BLaER1 (cell line): ENCODE measurements around the gene TMEM127.
A peak's percentile ranks its signal among the peaks of the same experiment; 100 is the strongest.

ENCODE experiments used
- H3K27ac ChIP-seq: shearing (Covaris generic); formaldehyde crosslinking; 2 replicates; pipeline ENCODE4 v1.8.1; 2022
- H3K27me3 ChIP-seq: shearing (Covaris generic); formaldehyde crosslinking; 2 replicates; pipeline ENCODE4 v1.8.1; 2022
- H3K36me3 ChIP-seq: shearing (Covaris generic); formaldehyde crosslinking; 2 replicates; pipeline ENCODE4 v1.8.1; 2022
- H3K4me1 ChIP-seq: shearing (Covaris generic); formaldehyde crosslinking; 2 replicates; pipeline ENCODE4 v1.8.1; 2022
- H3K4me2 ChIP-seq: shearing (Covaris generic); formaldehyde crosslinking; 2 replicates; pipeline ENCODE4 v1.8.1; 2022
- H3K4me3 ChIP-seq: shearing (Covaris generic); formaldehyde crosslinking; 2 replicates; pipeline ENCODE4 v1.8.1; 2022
- H3K9ac ChIP-seq: shearing (Covaris generic); formaldehyde crosslinking; 2 replicates; pipeline ENCODE4 v1.8.1; 2022
- H3K9me3 ChIP-seq: shearing (Covaris generic); formaldehyde crosslinking; 2 replicates; pipeline ENCODE4 v1.8.1; 2022
- H4K20me1 ChIP-seq: shearing (Covaris generic); formaldehyde crosslinking; 2 replicates; pipeline ENCODE4 v1.8.1; 2022
- Cebpa-rat ChIP-seq: shearing (Covaris generic); IDR thresholded peaks from 2 replicates; pipeline ENCODE4 v1.8.1; 2022

The TMEM127 gene

GRCh38 chr2:96208143-96209010, 57.4 kb downstream of the TMEM127 start, which contains the start of gene STARD7:
Gene STARD7 (minus strand): TSS chr2:96208827. CDS start chr2:96208434, 393 bp downstream.
- Histone ChIP-seq H3K4me1 (peaks cover 65% of the 10 kb centered on the region), H3K4me3 (peak within 1 kb of the TSS; percentile 93), H3K27ac (peak within 1 kb of the TSS; percentile 97), H3K36me3 (peaks cover 16% of the 10 kb centered on the region), H3K9me3 (no peaks in the 10 kb centered on the region), H3K4me2 (peak within 1 kb of the TSS; percentile 89), H4K20me1 (peaks cover 47% of the 10 kb centered on the region), H3K9ac (peak within 1 kb of the TSS; percentile 97), H3K27me3 (no peaks in the 10 kb centered on the region)
- TF ChIP-seq Cebpa-rat: no peak

GRCh38 chr2:96207774-96208142, 58.0 kb downstream of the TMEM127 start:
- Histone ChIP-seq H3K4me3 (peak overlapping the region; percentile 93), H3K4me1 (peaks cover 72% of the 10 kb centered on the region), H3K9me3 (no peaks in the 10 kb centered on the region), H4K20me1 (peaks cover 54% of the 10 kb centered on the region), H3K36me3 (peaks cover 19% of the 10 kb centered on the region), H3K27me3 (no peaks in the 10 kb centered on the region), H3K4me2 (peak overlapping the region; percentile 89), H3K9ac (peak overlapping the region; percentile 97), H3K27ac (peak overlapping the region; percentile 97)
- TF ChIP-seq Cebpa-rat: no peak

DNA sequence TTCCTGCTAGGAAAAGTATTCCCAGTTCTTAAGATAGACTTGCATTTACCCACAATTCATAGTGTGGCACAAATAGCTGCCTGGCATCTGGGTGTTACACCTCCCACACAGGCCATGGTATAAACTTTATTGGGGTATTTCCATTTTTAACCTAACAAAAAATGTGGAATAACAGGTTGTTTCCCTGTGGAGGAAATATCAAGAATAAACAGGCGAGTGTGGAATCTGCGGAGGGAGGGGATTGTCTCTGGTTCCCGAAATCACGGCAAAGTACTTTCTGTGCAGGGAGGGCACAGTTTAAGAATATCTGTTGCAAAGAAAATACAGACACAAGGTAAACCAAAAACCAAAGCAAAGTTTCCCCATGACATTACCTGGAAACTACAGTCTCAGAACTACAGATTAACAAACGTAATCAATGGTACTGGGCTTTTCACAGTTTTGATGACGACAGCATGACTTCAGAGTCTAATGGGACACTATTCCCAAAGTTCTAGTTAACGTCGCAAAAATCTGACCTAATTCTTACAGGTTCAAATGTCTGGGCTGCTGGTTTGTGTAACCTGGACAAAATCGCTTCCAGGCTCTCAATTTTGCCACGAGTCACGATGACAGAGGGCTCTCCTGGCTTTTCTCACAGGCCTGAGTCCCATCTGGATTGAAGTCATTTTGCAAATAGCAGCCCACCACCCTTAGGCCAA, 58.6 kb downstream of the TMEM127 start:
- no peaks in the 10 kb centered on the region for H3K27me3 ChIP-seq
- H3K9ac ChIP-seq: peak overlapping the region; percentile 97
- peaks cover 24% of the 10 kb centered on the region for H3K36me3 ChIP-seq
- H3K4me2 ChIP-seq: peak overlapping the region; percentile 89
- H4K20me1 ChIP-seq: peaks cover 59% of the 10 kb centered on the region
- H3K4me3 ChIP-seq: peak overlapping the region; percentile 93
- no peaks in the 10 kb centered on the region for H3K9me3 ChIP-seq
- peak overlapping the region; percentile 97 for H3K27ac ChIP-seq
- no peak for TF ChIP-seq Cebpa-rat
- peaks cover 77% of the 10 kb centered on the region for H3K4me1 ChIP-seq

GRCh38 chr2:96205888-96206287, 59.9 kb downstream of the TMEM127 start:
- TF ChIP-seq Cebpa-rat: no peak
- H3K9me3 ChIP-seq: no peaks in the 10 kb centered on the region
- H3K4me1 ChIP-seq: peaks cover 80% of the 10 kb centered on the region
- H3K36me3 ChIP-seq: peaks cover 24% of the 10 kb centered on the region
- H4K20me1 ChIP-seq: peaks cover 72% of the 10 kb centered on the region
- H3K27ac ChIP-seq: no peak overlapping the region
- H3K27me3 ChIP-seq: no peaks in the 10 kb centered on the region
- peak overlapping the region; percentile 29; the same call in 1 of the 2 replicates for H3K4me3 ChIP-seq
- 0 out of 2 replicates have a peak overlapping the region, but pooled peaks have one; percentile 51 for H3K9ac ChIP-seq
- H3K4me2 ChIP-seq: peak overlapping the region; percentile 89

DNA sequence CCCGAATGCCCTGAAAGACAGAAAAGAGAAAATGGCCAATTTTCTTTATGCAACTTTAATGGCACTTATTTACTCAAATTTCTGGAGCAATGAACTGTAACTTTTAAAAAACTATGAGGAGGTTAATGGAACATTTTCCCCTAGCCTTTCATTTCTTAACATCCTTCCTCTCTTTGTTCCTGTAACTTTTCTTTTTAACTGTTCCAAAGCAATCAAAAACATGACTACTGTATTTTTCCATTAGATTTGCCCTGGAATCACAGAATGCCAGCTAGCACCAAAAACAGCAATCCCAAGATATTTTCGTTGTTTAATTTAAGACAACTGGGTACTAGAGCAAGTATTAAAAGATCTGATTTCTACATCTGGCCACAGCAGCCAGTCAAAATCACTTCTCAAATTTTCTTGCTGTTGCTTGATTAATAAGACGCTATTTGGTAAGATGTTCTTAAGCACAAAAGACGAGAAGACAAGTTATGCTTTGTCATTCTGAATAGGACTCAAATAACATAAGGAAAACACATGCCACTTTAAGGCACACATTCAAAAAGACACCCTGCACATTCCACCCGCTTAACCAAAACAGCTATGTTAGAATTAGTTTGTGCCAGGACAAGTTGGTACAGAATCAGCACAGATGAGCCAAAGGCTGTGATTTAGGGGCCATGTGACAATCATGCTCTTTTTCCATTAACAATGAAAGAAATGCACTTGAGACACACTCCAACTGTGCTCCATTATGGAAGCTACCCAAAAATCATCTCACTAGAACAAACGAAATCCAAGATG, 60.8 kb downstream of the TMEM127 start:
- H3K36me3 ChIP-seq: peaks cover 27% of the 10 kb centered on the region
- H4K20me1 ChIP-seq: peaks cover 81% of the 10 kb centered on the region
- no peak for TF ChIP-seq Cebpa-rat
- peaks cover 72% of the 10 kb centered on the region for H3K4me1 ChIP-seq
- H3K9ac ChIP-seq: peak overlapping the region; percentile 17; the same call in 1 of the 2 replicates
- no peaks in the 10 kb centered on the region for H3K9me3 ChIP-seq
- H3K27me3 ChIP-seq: no peaks in the 10 kb centered on the region
- H3K27ac ChIP-seq: no peak overlapping the region
- H3K4me3 ChIP-seq: no peak overlapping the region
- H3K4me2 ChIP-seq: peak overlapping the region; percentile 89

- H3K27me3 ChIP-seq: no peaks in the 10 kb centered on the region
- H3K4me1 ChIP-seq: peaks cover 63% of the 10 kb centered on the region
- peaks cover 97% of the 10 kb centered on the region for H4K20me1 ChIP-seq
- no peaks in the 10 kb centered on the region for H3K9me3 ChIP-seq
- 0 out of 2 replicates have a peak overlapping the region, but pooled peaks have one; percentile 7 for H3K9ac ChIP-seq
- H3K4me3 ChIP-seq: no peak overlapping the region
- peaks cover 34% of the 10 kb centered on the region for H3K36me3 ChIP-seq
- H3K27ac ChIP-seq: no peak overlapping the region
- peak overlapping the region; percentile 45 for H3K4me2 ChIP-seq
- no peak for TF ChIP-seq Cebpa-rat
Observed at GRCh38 chr2:96203130-96204028, 62.4 kb downstream of the TMEM127 start.

DNA sequence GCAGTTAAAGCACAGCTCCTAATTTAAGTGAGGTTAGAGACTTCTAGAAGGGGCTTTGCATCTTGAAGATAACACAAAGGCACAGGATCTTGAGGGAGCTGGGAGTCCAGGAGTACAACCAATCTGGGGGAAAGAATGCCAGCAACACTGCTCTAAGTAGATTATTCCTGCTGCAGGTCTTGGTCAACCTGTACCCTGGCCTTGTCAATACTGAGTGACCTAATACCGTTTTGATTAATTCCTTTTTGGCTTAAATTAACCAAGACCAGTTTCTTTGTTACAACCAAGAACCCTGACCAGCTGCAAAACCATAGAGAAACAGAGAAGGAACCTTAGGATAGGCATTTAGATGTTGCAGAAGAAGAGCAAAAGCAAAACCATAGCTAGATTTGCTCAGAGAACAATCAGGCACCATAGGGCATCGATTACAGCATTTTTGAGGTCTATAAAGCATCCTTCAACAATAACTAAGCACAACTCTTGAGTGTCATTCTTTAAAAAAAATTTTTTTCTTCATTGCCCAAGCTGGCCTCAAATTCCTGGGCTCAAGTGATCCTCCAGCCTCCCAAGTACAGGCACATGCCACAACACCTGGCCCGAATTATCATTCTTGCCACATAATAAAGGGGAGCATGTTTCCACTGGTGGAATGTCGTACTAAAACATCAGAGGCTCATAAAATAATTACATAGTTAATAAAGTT, 63.5 kb downstream of the TMEM127 start:
- Histone ChIP-seq H3K4me1 (peaks cover 60% of the 10 kb centered on the region), H3K27me3 (no peaks in the 10 kb centered on the region), H3K27ac (no peak overlapping the region), H3K4me3 (no peak overlapping the region), H3K4me2 (peak overlapping the region; percentile 2; the same call in 1 of the 2 replicates), H3K36me3 (peaks cover 43% of the 10 kb centered on the region), H3K9ac (peak overlapping the region; percentile 31; the same call in 1 of the 2 replicates), H4K20me1 (peaks cover 100% of the 10 kb centered on the region), H3K9me3 (no peaks in the 10 kb centered on the region)
- no peak for TF ChIP-seq Cebpa-rat

GRCh38 chr2:96201338-96201737, 64.5 kb downstream of the TMEM127 start:
- H3K4me2 ChIP-seq: no peak overlapping the region
- H4K20me1 ChIP-seq: peaks cover 100% of the 10 kb centered on the region
- no peak for TF ChIP-seq Cebpa-rat
- peaks cover 48% of the 10 kb centered on the region for H3K36me3 ChIP-seq
- H3K27ac ChIP-seq: no peak overlapping the region
- peaks cover 50% of the 10 kb centered on the region for H3K4me1 ChIP-seq
- no peak overlapping the region for H3K4me3 ChIP-seq
- no peak overlapping the region for H3K9ac ChIP-seq
- H3K27me3 ChIP-seq: no peaks in the 10 kb centered on the region
- H3K9me3 ChIP-seq: no peaks in the 10 kb centered on the region
